A549 (cell line): ENCODE data around the gene AFAP1. TPM values are rescaled to one million over a fixed set of nuclear protein-coding genes. Genes with fewer than 3 reads are reported as not detected.
A peak's percentile ranks its signal among the peaks of the same experiment; 100 is the strongest.

ENCODE experiments used
- ATAC-seq, 2 experiments: fragments of 200-7000 bp in 1 of 2; fragments of >200 bp in 1 of 2; cut with Nextera tagmentation in 1 of 2; cut with Tn5 transposase in 1 of 2; 3 replicates each; pipeline versions ENCODE4 v1.8.0 to v1.9.1; 2018 to 2020; ENCODE audit warnings: mild to moderate bottlenecking in 1 of 2, moderate library complexity in 1 of 2
- CTCF ChIA-PET: fragments of 300-600 bp; sonication (Branson Sonifier 250); formaldehyde crosslinking; extraction: SDS; loops from one replicate; lab custom pipeline; 2021; ENCODE audit warnings: antibody characterized with exemption, inconsistent platforms; lab: Yijun Ruan, JAX
- POLR2A ChIA-PET: fragments of 350-600 bp; formaldehyde crosslinking; extraction: SDS; loops from one replicate; lab custom pipeline; 2021; ENCODE audit warnings: antibody characterized with exemption, inconsistent platforms; lab: Yijun Ruan, JAX
- DNase-seq, 2 experiments: peaks; one replicate each; pipeline versions ENCODE4 v3.0.0 to v3.0.0-alpha.2; 2011 to 2016; ENCODE audit warnings: low read depth in 1 of 2, low spot score in 1 of 2
- FAIRE-seq: peaks from 2 replicates; lab custom pipeline; 2011; peaks lifted over from hg19 to GRCh38; lab: Jason Lieb, UNC
- H3K27ac ChIP-seq, 2 experiments: fragments of >200 bp; sonication (Bioruptor Twin); formaldehyde crosslinking; 3 replicates each; pipeline ENCODE4 v1.5.1; 2016 to 2017
- H3K4me1 ChIP-seq: fragments of >200 bp; sonication (Bioruptor Twin); formaldehyde crosslinking; 3 replicates; pipeline ENCODE4 v1.6.1; 2016
- H3K4me2 ChIP-seq: fragments of >200 bp; sonication (Bioruptor Twin); formaldehyde crosslinking; 3 replicates; pipeline ENCODE4 v1.6.1; 2016
- H3K4me3 ChIP-seq: fragments of >200 bp; sonication (Bioruptor Twin); formaldehyde crosslinking; 3 replicates; pipeline ENCODE4 v1.5.1; 2016
- H3K9me3 ChIP-seq: fragments of >200 bp; sonication (Bioruptor Twin); formaldehyde crosslinking; 3 replicates; pipeline ENCODE4 v1.6.1; 2016
- ATOH8 ChIP-seq: fragments of 250-450 bp; sonication (Bioruptor Pico); IDR thresholded peaks from 2 replicates; pipeline ENCODE4 v1.5.0; 2020; ENCODE audit warnings: low read depth, mild to moderate bottlenecking, moderate library complexity
- BCL3 ChIP-seq: fragments of >200 bp; sonication (Bioruptor Twin); formaldehyde crosslinking; IDR thresholded peaks from 3 replicates; pipeline ENCODE4 v1.6.1; 2016
- CEBPB ChIP-seq, 2 experiments: fragments of >200 bp in 1 of 2; sonication (Bioruptor Twin) in 1 of 2; formaldehyde crosslinking in 1 of 2; IDR thresholded peaks; 2 replicates each; pipeline ENCODE4 v1.6.1; 2012 to 2016
- CTCF ChIP-seq: fragments of >200 bp; sonication (Bioruptor Twin); formaldehyde crosslinking; IDR thresholded peaks from 3 replicates; pipeline ENCODE4 v1.5.1; 2016
- E2F6 ChIP-seq: IDR thresholded peaks from 2 replicates; pipeline ENCODE4 v1.6.1; 2012; ENCODE audit warnings: low read depth, borderline replicate concordance
- HES2 ChIP-seq: fragments of >200 bp; sonication (Bioruptor Twin); formaldehyde crosslinking; IDR thresholded peaks from 2 replicates; pipeline ENCODE4 v1.6.1; 2016
- MAFK ChIP-seq: fragments of 450-650 bp; IDR thresholded peaks from 2 replicates; pipeline ENCODE4 v1.6.1; 2014; ENCODE audit not compliant: partially characterized antibody
- NPAS2 ChIP-seq: fragments of 250-450 bp; sonication (Bioruptor Pico); IDR thresholded peaks from 2 replicates; pipeline ENCODE4 v1.8.0; 2022; ENCODE audit warnings: mild to moderate bottlenecking, moderate library complexity, borderline replicate concordance
- POLR2A ChIP-seq: IDR thresholded peaks from 2 replicates; pipeline ENCODE4 v1.6.1; 2012; ENCODE audit warnings: mild to moderate bottlenecking, low read length
- POLR2AphosphoS2 ChIP-seq: conservative IDR thresholded peaks from 2 replicates; pipeline ENCODE4 v1.6.1; 2012; ENCODE audit warnings: low read length, improper control_type of control experiment, inconsistent platforms
- RAD21 ChIP-seq, 2 experiments: fragments of >200 bp in 1 of 2; sonication (Bioruptor Twin) in 1 of 2; formaldehyde crosslinking in 1 of 2; IDR thresholded peaks in 1 of 2; conservative IDR thresholded peaks in 1 of 2; 2 replicates in 1 of 2; 3 replicates in 1 of 2; pipeline ENCODE4 v1.6.1; 2012 to 2018; ENCODE audit warnings: inconsistent platforms in 1 of 2
- REST ChIP-seq: fragments of 200-600 bp; sonication (generic); IDR thresholded peaks from 2 replicates; pipeline ENCODE4 v1.6.1; 2016; ENCODE audit warnings: antibody characterized with exemption, mild to moderate bottlenecking, moderate library complexity
- TFCP2L1 ChIP-seq: fragments of 250-450 bp; sonication (Bioruptor Pico); IDR thresholded peaks from 2 replicates; pipeline ENCODE4 v1.5.0; 2021; ENCODE audit warnings: mild to moderate bottlenecking
- WGBS: methylation state at CpG from one replicate; pipeline ENCODE4 v1.1.6; 2017; ENCODE audit errors: missing lambda C conversion rate; 5-methylcytosine and 5-hydroxymethylcytosine counted together
- polyA plus RNA-seq, 4 experiments: library from polyadenylated mRNA; depleted of rRNA in 3 of 4; stranded (reverse); fragments of >200 nt; fragmentation: RNase III in 1 of 4; extraction: RNeasy Plus Mini Kit Qiagen cat#74134 plus additional on column Dnase treatment in 1 of 4; gene quantifications; 2 replicates in 3 of 4; 3 replicates in 1 of 4; pipeline ENCODE4 v1.2.3, GENCODE V29; 2011 to 2017

Gene AFAP1
- polyA plus RNA-seq, 2 of the 4 experiments (the other 2 are of a cell fraction) = 25.4 to 29.6 TPM

GRCh38 chr4:7964890-7965662 is 25.4 kb upstream of the AFAP1 start:
- WGBS = 52% methylated on average over 21 of the region's 23 CpGs
- POLR2A ChIA-PET = interaction anchor here (1.3 kb wide), 1 partner anchor 25 kb away, joined by 3 read pairs; the partner anchor contains the start of gene AFAP1
- ATAC-seq = no peak
- Histone ChIP-seq H3K4me1 (peaks cover 57% of the 10 kb centered on the region), H3K9me3 (no peaks in the 10 kb centered on the region), H3K4me2 (peak overlapping the region; percentile 51), H3K27ac (peak overlapping the region; percentile 63 to 97), H3K4me3 (no peak overlapping the region)
- CTCF ChIA-PET = interaction anchor here (0.6 to 1.4 kb wide), 5 partner anchors 22 to 187 kb away, joined by 3 to 4 read pairs (median 3); no protein-coding TSS in a partner anchor
- DNase-seq = peak in 1 of 2 experiments; percentile 58
- no peak for TF ChIP-seq BCL3
- no peak for TF ChIP-seq NPAS2 (CRISPR knock-in tag)
- no peak for TF ChIP-seq TFCP2L1 (CRISPR knock-in tag)
- no peak for TF ChIP-seq REST
- no peak for TF ChIP-seq POLR2A
- TF ChIP-seq MAFK = peak; percentile 36
- TF ChIP-seq HES2 = no peak
- peak; percentile 84 to 98 for TF ChIP-seq CEBPB (IDR thresholded peaks at IDR 0.05)
- TF ChIP-seq ATOH8 (CRISPR knock-in tag) = no peak
- TF ChIP-seq E2F6 = no peak
- FAIRE-seq = no peak

- CTCF ChIA-PET = interaction anchor here (0.6 to 1.4 kb wide), 5 partner anchors 86 to 187 kb away, joined by 3 to 4 read pairs (median 3); no protein-coding TSS in a partner anchor
- 71% methylated on average over 5 of the region's 5 CpGs for WGBS
- FAIRE-seq = no peak
- Histone ChIP-seq H3K4me2 (peak overlapping the region; percentile 51; the same call in 2 of the 3 replicates), H3K9me3 (no peaks in the 10 kb centered on the region), H3K4me3 (no peak overlapping the region), H3K4me1 (peaks cover 54% of the 10 kb centered on the region), H3K27ac (peak overlapping the region; percentile 63 to 97)
- DNase-seq = no peak
- peak in 1 of 2 experiments; percentile 9; a peak in 1 of 6 replicates for ATAC-seq
- POLR2A ChIA-PET = interaction anchor here (1.3 kb wide), 1 partner anchor 25 kb away, joined by 3 read pairs; the partner anchor contains the start of gene AFAP1
- TF ChIP-seq POLR2AphosphoS2 (no peak), RAD21 (conservative IDR thresholded peaks at IDR 0.05 in 1 of 2, IDR thresholded peaks at IDR 0.05 in 1 of 2) (peak; percentile 28 to 40; a peak in 2 of 5 replicates), CTCF (0 out of 3 replicates have a peak, but pooled peaks have one; percentile 7)
These were observed 24.8 kb upstream of the AFAP1 start for GRCh38 chr4:7964459-7964858.
